Lung (tissue), 12 donors: Measurements from ENCODE around the gene ADGRL1. TPM values are rescaled to one million over a fixed set of nuclear protein-coding genes. Genes with fewer than 3 reads are reported as not detected.

Source experiments
- ATAC-seq: fragments of 200-7000 bp; cut with Tn5 transposase; one replicate; pipeline ENCODE4 v1.9.1; 2020; ENCODE audit warnings: moderate number of reproducible peaks; ENCODE audit not compliant: insufficient read depth, low FRiP score
- DNase-seq, 3 donors: peaks; one replicate each; pipeline ENCODE4 v3.0.0-alpha.2; 2013 to 2017
- H3K27ac ChIP-seq, 2 donors: one replicate each; pipeline ENCODE4 v1.5.1; 2013; ENCODE audit warnings: mild to moderate bottlenecking in 2 of 2, moderate library complexity in 2 of 2, control low read depth in 1 of 2, inconsistent platforms in 1 of 2, low read depth in 1 of 2, low read length in 1 of 2
- H3K27me3 ChIP-seq, 3 donors: one replicate each; pipeline ENCODE4 v1.5.1; 2013; ENCODE audit warnings: low read length in 2 of 3; ENCODE audit not compliant: control insufficient read depth in 3 of 3, insufficient read depth in 3 of 3
- H3K36me3 ChIP-seq, 4 donors: one replicate each; pipeline ENCODE4 v1.5.1; 2013; ENCODE audit warnings: low read length in 4 of 4, mild to moderate bottlenecking in 1 of 4, moderate library complexity in 1 of 4; ENCODE audit not compliant: control insufficient read depth in 4 of 4, insufficient read depth in 4 of 4
- H3K4me1 ChIP-seq, 5 donors: one replicate each; pipeline ENCODE4 v1.5.1; 2013; ENCODE audit warnings: low read length in 5 of 5, mild to moderate bottlenecking in 2 of 5, moderate library complexity in 1 of 5; ENCODE audit not compliant: control insufficient read depth in 5 of 5, insufficient read depth in 5 of 5
- H3K4me3 ChIP-seq: one replicate; pipeline ENCODE4 v1.5.1; 2013; ENCODE audit warnings: mild to moderate bottlenecking, control low read depth, moderate library complexity
- H3K9ac ChIP-seq, 2 donors: one replicate each; pipeline ENCODE4 v1.5.1; 2013; ENCODE audit warnings: low read length in 2 of 2, control low read depth in 1 of 2; ENCODE audit not compliant: insufficient read depth in 1 of 2
- H3K9me3 ChIP-seq, 4 donors: one replicate each; pipeline ENCODE4 v1.5.1; 2013; ENCODE audit warnings: low read length in 3 of 4, mild to moderate bottlenecking in 1 of 4, moderate library complexity in 1 of 4; ENCODE audit not compliant: control insufficient read depth in 4 of 4, insufficient read depth in 3 of 4
- WGBS, 2 donors: extraction: QIAGEN DNeasy Blood & Tissue Kit; methylation state at CpG; one replicate each; pipeline ENCODE4 v1.1.7; 2013; 5-methylcytosine and 5-hydroxymethylcytosine counted together
- polyA plus RNA-seq, 2 donors: library from polyadenylated mRNA; stranded (reverse); fragments of 200-250 nt; gene quantifications; one replicate each; pipeline ENCODE4 v1.2.1, GENCODE V29; 2013
- total RNA-seq, 2 donors: library from RNA; depleted of rRNA in 1 of 2; stranded (reverse); fragments of >200 nt in 1 of 2; gene quantifications; one replicate each; pipeline ENCODE4 v1.2.1, GENCODE V29; 2014 to 2021
- TF ChIP-seq, protein P1 (sequence below): IDR thresholded peaks from 2 replicates; pipeline ENCODE4 v1.5.1; 2012; ENCODE audit warnings: mild to moderate bottlenecking; ENCODE audit errors: control extremely low read depth, extremely low read depth
- donor health status: control.
- donor health status: control.
- donor health status: Bipolar disorder and iron deficiency.
- donor health status: healthy.
- donor health status: DM: yes; HTN: yes; CAD: no.

Gene ADGRL1
- total and polyA plus RNA-seq, 4 donors: 9.4 to 35.9 (median 19.3) TPM

DNA sequence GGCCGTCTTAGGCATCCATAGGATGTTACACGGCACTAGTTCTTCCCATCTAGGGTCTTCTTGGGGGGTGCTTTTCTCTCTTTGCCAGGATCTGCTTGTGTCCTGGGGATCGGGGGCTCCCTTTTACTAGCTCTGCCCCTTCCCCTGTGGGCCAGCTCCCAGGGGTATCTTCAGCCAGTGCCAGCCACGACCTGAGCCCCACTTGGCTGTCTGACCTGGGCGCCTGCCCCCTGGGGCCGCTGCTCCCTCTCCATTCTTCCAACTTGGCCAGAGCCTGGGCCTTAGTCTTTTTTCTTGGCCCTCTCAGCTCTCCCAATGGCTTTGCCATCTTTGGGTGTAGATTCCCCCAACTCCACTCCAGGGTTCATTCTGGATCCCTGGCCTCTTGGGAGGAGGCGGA is 91.5 kb downstream of the ADGRL1 start:
- WGBS, 2 donors: 89 to 92% methylated on average over 7 of the region's 7 CpGs
- Histone ChIP-seq H3K36me3 (peaks cover 0 to 2% (median 0%) of the 10 kb centered on the region in 4 donors), H3K9ac (no peak overlapping the region), H3K4me3 (no peak overlapping the region), H3K9me3 (no peaks in the 10 kb centered on the region), H3K27me3 (no peaks in the 10 kb centered on the region), H3K27ac (peak overlapping the region; percentile 56 to 74), H3K4me1 (peaks cover 19 to 44% (median 25%) of the 10 kb centered on the region in 5 donors)
- ATAC-seq (no peak), DNase-seq (no peak)
- TF ChIP-seq, protein P1, sequence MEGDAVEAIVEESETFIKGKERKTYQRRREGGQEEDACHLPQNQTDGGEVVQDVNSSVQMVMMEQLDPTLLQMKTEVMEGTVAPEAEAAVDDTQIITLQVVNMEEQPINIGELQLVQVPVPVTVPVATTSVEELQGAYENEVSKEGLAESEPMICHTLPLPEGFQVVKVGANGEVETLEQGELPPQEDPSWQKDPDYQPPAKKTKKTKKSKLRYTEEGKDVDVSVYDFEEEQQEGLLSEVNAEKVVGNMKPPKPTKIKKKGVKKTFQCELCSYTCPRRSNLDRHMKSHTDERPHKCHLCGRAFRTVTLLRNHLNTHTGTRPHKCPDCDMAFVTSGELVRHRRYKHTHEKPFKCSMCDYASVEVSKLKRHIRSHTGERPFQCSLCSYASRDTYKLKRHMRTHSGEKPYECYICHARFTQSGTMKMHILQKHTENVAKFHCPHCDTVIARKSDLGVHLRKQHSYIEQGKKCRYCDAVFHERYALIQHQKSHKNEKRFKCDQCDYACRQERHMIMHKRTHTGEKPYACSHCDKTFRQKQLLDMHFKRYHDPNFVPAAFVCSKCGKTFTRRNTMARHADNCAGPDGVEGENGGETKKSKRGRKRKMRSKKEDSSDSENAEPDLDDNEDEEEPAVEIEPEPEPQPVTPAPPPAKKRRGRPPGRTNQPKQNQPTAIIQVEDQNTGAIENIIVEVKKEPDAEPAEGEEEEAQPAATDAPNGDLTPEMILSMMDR: no peak

DNA sequence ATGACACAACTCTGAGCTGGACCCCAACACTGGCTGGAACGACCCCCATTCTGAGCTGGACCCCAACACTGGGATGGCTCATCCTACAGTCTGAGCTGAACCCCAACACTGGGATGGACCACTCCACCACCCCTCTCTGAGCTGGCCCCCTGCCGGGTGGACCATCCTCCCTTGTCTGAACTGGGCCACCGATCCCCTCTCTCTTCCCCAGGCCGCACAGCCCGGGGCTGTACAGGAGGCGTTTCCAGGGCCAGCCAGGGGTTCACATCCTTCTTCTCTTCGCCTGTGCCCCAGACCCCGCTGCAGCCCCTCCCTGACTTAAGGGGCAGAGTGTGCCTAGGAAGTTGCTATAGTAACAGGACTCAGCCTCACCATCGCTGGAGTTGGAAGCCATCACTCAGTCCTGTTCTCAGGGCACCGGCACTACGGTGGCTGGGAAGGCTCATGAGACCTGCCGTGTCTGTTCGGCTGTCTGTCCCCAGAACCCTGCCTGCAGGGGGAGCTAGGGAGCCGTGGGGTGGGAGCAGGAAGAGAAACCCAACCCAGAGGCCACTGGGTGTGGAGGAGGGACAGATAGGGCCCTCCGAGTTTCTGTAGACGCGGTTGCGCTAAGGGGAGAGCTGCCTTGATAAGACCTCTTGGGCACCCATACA is 92.1 kb downstream of the ADGRL1 start:
- DNase-seq (no peak), ATAC-seq (no peak)
- Histone ChIP-seq H3K9ac (no peak overlapping the region), H3K27ac (peak overlapping the region; percentile 77 to 88), H3K9me3 (no peaks in the 10 kb centered on the region), H3K27me3 (no peaks in the 10 kb centered on the region), H3K4me1 (peaks cover 16 to 39% (median 21%) of the 10 kb centered on the region in 5 donors), H3K4me3 (no peak overlapping the region), H3K36me3 (peaks cover 0 to 2% (median 0%) of the 10 kb centered on the region in 4 donors)
- 88 to 92% methylated on average over 18 of the region's 18 CpGs for WGBS, 2 donors
- TF ChIP-seq, protein P1: no peak

DNA sequence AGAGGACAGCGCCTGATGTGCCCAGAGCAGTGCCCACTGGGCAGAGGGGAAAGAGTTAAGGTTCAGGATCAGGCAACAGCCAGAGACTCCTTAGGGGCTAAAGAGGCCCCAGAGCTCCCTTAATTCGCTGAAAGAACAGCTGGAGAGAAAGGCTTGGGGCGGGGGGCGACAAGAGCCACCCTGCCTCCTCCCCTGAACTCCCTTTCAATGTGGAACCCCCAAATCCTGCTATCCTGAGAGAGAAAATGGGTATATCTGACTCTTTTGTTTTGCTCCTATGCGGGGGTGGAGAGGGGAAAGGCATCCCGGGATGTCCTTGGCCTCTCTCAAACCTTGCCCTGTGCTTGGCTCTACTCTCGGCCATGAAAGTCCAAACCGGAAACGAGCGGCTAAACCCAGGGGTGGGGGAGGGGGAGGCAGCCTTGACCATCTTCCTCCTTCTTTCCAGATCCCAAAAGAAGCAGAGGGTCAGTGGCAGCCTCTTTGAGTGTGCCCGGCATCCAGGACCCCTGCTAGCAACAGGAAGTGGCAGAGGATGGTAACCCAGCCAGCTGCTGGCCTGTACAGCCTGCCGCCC is 93.1 kb downstream of the ADGRL1 start:
- Histone ChIP-seq H3K4me1 (peaks cover 9 to 32% (median 16%) of the 10 kb centered on the region in 5 donors), H3K4me3 (no peak overlapping the region), H3K27ac (peak overlapping the region; percentile 77 to 88), H3K36me3 (peaks cover 0 to 2% (median 0%) of the 10 kb centered on the region in 4 donors), H3K27me3 (no peaks in the 10 kb centered on the region), H3K9ac (peak overlapping the region in 1 of 2 donors; percentile 44), H3K9me3 (no peaks in the 10 kb centered on the region)
- TF ChIP-seq, protein P1: no peak
- 45 to 62% methylated on average over 12 of the region's 12 CpGs for WGBS, 2 donors
- ATAC-seq: no peak
- DNase-seq: peak; percentile 59 to 76 (median 71)
